ENCODE results near the gene MCEE.

DNA sequence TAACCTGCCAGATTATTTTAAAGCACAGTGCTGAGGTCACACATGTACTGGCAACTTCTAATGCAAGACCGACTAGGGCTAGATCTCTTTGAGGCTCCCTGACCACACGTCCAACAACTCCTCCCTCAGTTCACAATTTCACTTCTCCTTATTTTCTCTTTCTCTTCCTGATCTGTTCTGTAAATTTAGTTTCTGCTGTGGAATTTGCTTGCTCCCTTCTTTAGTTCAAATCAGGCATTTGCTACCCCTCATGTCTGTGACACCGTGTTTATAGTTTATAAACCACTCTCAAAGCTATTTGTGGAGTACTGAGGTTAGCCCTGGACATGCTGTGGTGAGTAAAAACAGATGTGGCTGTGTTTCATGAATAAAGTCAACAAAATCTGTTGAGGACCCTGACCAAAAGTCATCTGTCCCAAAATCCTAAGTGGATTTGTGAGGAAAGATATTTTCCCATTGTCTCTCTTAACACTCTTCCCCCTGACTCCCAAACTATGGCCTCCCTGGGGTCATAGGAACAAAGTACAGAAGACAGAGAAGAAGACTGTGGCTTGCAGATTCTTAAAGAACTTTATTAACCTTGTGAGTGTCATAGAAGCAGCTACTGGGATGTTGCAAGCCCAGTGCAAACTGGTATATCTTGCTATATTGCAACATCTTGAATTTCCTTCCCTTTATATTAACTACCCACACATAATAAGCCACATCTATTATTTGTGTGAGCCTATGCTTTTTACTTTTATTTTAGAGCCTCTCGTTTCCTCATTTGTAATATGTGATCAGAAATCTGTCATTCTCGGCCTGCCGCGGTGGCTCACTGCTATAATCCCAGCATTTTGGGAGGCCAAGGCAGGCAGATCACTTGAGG, 65.0 kb downstream of the MCEE start:
- TF ChIP-seq, protein P1, sequence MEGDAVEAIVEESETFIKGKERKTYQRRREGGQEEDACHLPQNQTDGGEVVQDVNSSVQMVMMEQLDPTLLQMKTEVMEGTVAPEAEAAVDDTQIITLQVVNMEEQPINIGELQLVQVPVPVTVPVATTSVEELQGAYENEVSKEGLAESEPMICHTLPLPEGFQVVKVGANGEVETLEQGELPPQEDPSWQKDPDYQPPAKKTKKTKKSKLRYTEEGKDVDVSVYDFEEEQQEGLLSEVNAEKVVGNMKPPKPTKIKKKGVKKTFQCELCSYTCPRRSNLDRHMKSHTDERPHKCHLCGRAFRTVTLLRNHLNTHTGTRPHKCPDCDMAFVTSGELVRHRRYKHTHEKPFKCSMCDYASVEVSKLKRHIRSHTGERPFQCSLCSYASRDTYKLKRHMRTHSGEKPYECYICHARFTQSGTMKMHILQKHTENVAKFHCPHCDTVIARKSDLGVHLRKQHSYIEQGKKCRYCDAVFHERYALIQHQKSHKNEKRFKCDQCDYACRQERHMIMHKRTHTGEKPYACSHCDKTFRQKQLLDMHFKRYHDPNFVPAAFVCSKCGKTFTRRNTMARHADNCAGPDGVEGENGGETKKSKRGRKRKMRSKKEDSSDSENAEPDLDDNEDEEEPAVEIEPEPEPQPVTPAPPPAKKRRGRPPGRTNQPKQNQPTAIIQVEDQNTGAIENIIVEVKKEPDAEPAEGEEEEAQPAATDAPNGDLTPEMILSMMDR (conservative IDR thresholded peaks at IDR 0.05; ENCODE audit: low read depth, low read length), result no peak
- no peak for TF ChIP-seq EZH2 (IDR thresholded peaks at IDR 0.05; ENCODE audit: low read length, unreplicated experiment)
